H9 (cell line): ENCODE measurements around the gene SUPT6H. TPM values are rescaled to one million over a fixed set of nuclear protein-coding genes. Genes with fewer than 3 reads are reported as not detected.
A peak's percentile ranks its signal among the peaks of the same experiment; 100 is the strongest.

Experiments used
- DNase-seq: peaks from one replicate; pipeline ENCODE4 v3.0.0-alpha.2; 2017
- H2AFZ ChIP-seq: one replicate; pipeline ENCODE4 v1.6.1; 2013; ENCODE audit warnings: mild to moderate bottlenecking, low read length, control low read depth, moderate library complexity
- H2AK5ac ChIP-seq: 2 replicates; pipeline ENCODE4 v1.6.1; 2013; ENCODE audit warnings: low read length, control low read depth, mixed read lengths; ENCODE audit not compliant: insufficient read length
- H2BK120ac ChIP-seq: one replicate; pipeline ENCODE4 v1.6.1; 2013; ENCODE audit warnings: low read depth, mild to moderate bottlenecking, low read length, control low read depth, inconsistent platforms; ENCODE audit not compliant: poor library complexity, severe bottlenecking
- H2BK12ac ChIP-seq: 2 replicates; pipeline ENCODE4 v1.6.1; 2013; ENCODE audit warnings: low read length, control low read depth, mixed read lengths, low read depth; ENCODE audit not compliant: insufficient read length
- H2BK15ac ChIP-seq: 2 replicates; pipeline ENCODE4 v1.6.1; 2013; ENCODE audit warnings: low read depth, low read length, control low read depth
- H2BK20ac ChIP-seq: one replicate; pipeline ENCODE4 v1.6.1; 2013; ENCODE audit warnings: low read depth, mild to moderate bottlenecking, low read length, control low read depth, inconsistent platforms; ENCODE audit not compliant: poor library complexity, severe bottlenecking
- H2BK5ac ChIP-seq: 2 replicates; pipeline ENCODE4 v1.6.1; 2013; ENCODE audit warnings: low read length, control low read depth, mixed read lengths; ENCODE audit not compliant: insufficient read length
- H3K14ac ChIP-seq: 2 replicates; pipeline ENCODE4 v1.6.1; 2013; ENCODE audit warnings: low read length, control low read depth; ENCODE audit not compliant: insufficient read depth
- H3K18ac ChIP-seq: 2 replicates; pipeline ENCODE4 v1.6.1; 2013; ENCODE audit warnings: low read depth, mild to moderate bottlenecking, mixed read lengths, low read length, control low read depth; ENCODE audit not compliant: insufficient read length
- H3K23ac ChIP-seq: 2 replicates; pipeline ENCODE4 v1.6.1; 2013; ENCODE audit warnings: low read length, control low read depth, mixed read lengths, low read depth; ENCODE audit not compliant: insufficient read length
- H3K23me2 ChIP-seq: 2 replicates; pipeline ENCODE4 v1.6.1; 2013; ENCODE audit warnings: low read depth, mild to moderate bottlenecking, mixed read lengths, low read length, control low read depth; ENCODE audit not compliant: insufficient read length, poor library complexity, severe bottlenecking
- H3K27ac ChIP-seq: 2 replicates; pipeline ENCODE4 v1.5.1; 2013; ENCODE audit warnings: low read length, control low read depth, mixed read lengths, low read depth; ENCODE audit not compliant: insufficient read length
- H3K27me3 ChIP-seq: 2 replicates; pipeline ENCODE4 v1.6.1; 2013; ENCODE audit warnings: low read length, control low read depth, inconsistent platforms; ENCODE audit not compliant: insufficient read depth
- H3K4ac ChIP-seq: 2 replicates; pipeline ENCODE4 v1.6.1; 2013; ENCODE audit warnings: low read depth, mild to moderate bottlenecking, control low read depth, inconsistent platforms, low read length, moderate library complexity
- H3K4me1 ChIP-seq: 2 replicates; pipeline ENCODE4 v1.6.1; 2013; ENCODE audit warnings: low read length, control low read depth, inconsistent platforms; ENCODE audit not compliant: insufficient read depth
- H3K4me2 ChIP-seq: 2 replicates; pipeline ENCODE4 v1.6.1; 2013; ENCODE audit warnings: low read length, control low read depth, mixed read lengths; ENCODE audit not compliant: insufficient read length, insufficient read depth
- H3K56ac ChIP-seq: 2 replicates; pipeline ENCODE4 v1.6.1; 2013; ENCODE audit warnings: low read depth, mild to moderate bottlenecking, mixed read lengths, low read length, control low read depth; ENCODE audit not compliant: insufficient read length
- H3K79me1 ChIP-seq: 2 replicates; pipeline ENCODE4 v1.6.1; 2013; ENCODE audit warnings: low read depth, mild to moderate bottlenecking, moderate library complexity, low read length, control low read depth, inconsistent platforms; ENCODE audit not compliant: insufficient read depth, poor library complexity, severe bottlenecking
- H3K79me2 ChIP-seq: 2 replicates; pipeline ENCODE4 v1.6.1; 2013; ENCODE audit warnings: low read length, control low read depth, inconsistent platforms; ENCODE audit not compliant: insufficient read depth
- H3K9ac ChIP-seq: 2 replicates; pipeline ENCODE4 v1.6.1; 2013; ENCODE audit warnings: low read length, control low read depth, mixed read lengths; ENCODE audit not compliant: insufficient read length; ENCODE audit errors: extremely low read depth
- H3K9me3 ChIP-seq: one replicate; pipeline ENCODE4 v1.6.1; 2013; ENCODE audit warnings: low read depth, low read length, inconsistent platforms; ENCODE audit not compliant: control insufficient read depth
- H3T11ph ChIP-seq: one replicate; pipeline ENCODE4 v1.6.1; 2013; ENCODE audit warnings: mild to moderate bottlenecking, low read length, control low read depth, inconsistent platforms
- H4K20me1 ChIP-seq: one replicate; pipeline ENCODE4 v1.6.1; 2013; ENCODE audit not compliant: control insufficient read depth, insufficient read length, insufficient read depth
- H4K5ac ChIP-seq: 2 replicates; pipeline ENCODE4 v1.6.1; 2013; ENCODE audit warnings: low read depth, mild to moderate bottlenecking, mixed read lengths, low read length, control low read depth; ENCODE audit not compliant: insufficient read length
- H4K8ac ChIP-seq: replicated peaks from 2 replicates; pipeline ENCODE4 v1.6.1; 2013; ENCODE audit warnings: low read length, control low read depth, mixed read lengths, low read depth; ENCODE audit not compliant: insufficient read length
- H4K91ac ChIP-seq: 2 replicates; pipeline ENCODE4 v1.6.1; 2013; ENCODE audit warnings: low read depth, mild to moderate bottlenecking, moderate library complexity, mixed read lengths, low read length, control low read depth; ENCODE audit not compliant: insufficient read length
- H3K27ac Mint-ChIP-seq, 3 experiments: 2 replicates in 2 of 3; 3 replicates in 1 of 3; pipeline ENCODE4 v1.8.0; 2020 to 2021; ENCODE audit warnings: mixed read lengths in 3 of 3, mild to moderate bottlenecking in 1 of 3, moderate library complexity in 1 of 3
- H3K27me3 Mint-ChIP-seq: 2 replicates; pipeline ENCODE4 v1.8.0; 2021; ENCODE audit warnings: low read depth, mild to moderate bottlenecking, moderate library complexity, mixed read lengths
- H3K36me3 Mint-ChIP-seq, 3 experiments: 2 replicates in 2 of 3; 3 replicates in 1 of 3; pipeline ENCODE4 v1.8.0; 2020 to 2021; ENCODE audit warnings: low read depth in 3 of 3, mixed read lengths in 3 of 3; ENCODE audit not compliant: insufficient read depth in 1 of 3
- H3K4me1 Mint-ChIP-seq, 2 experiments: 2 replicates each; pipeline ENCODE4 v1.8.0; 2020; ENCODE audit warnings: mixed read lengths in 2 of 2
- H3K4me3 Mint-ChIP-seq, 2 experiments: 2 replicates in 1 of 2; 3 replicates in 1 of 2; pipeline ENCODE4 v1.8.0; 2020 to 2021; ENCODE audit warnings: mild to moderate bottlenecking in 2 of 2, mixed read lengths in 2 of 2, moderate library complexity in 1 of 2
- H3K9me3 Mint-ChIP-seq, 2 experiments: 2 replicates in 1 of 2; 3 replicates in 1 of 2; pipeline ENCODE4 v1.8.0; 2020; ENCODE audit warnings: mild to moderate bottlenecking in 2 of 2, mixed read lengths in 2 of 2, moderate library complexity in 1 of 2
- WGBS: extraction: QIAGEN DNeasy Blood & Tissue Kit; methylation state at CpG from one replicate; pipeline ENCODE4 v1.1.7; 2013; ENCODE audit warnings: missing lambda C conversion rate, low lambda C conversion rate, mixed read lengths; ENCODE audit not compliant: insufficient read length; ENCODE audit errors: extremely low coverage; 5-methylcytosine and 5-hydroxymethylcytosine counted together
- total RNA-seq: library from RNA; stranded (reverse); gene quantifications from 2 replicates; pipeline ENCODE4 v1.2.1, GENCODE V29; 2021
- TF ChIP-seq, protein P1 (sequence below): fragments of 200-600 bp; sonication (generic); conservative IDR thresholded peaks from 3 replicates; pipeline ENCODE4 v1.8.0; 2021; ENCODE audit warnings: antibody characterized with exemption, mild to moderate bottlenecking

SUPT6H gene
- total RNA-seq, 1 experiment from 2014 or later: 85.8 TPM

DNA sequence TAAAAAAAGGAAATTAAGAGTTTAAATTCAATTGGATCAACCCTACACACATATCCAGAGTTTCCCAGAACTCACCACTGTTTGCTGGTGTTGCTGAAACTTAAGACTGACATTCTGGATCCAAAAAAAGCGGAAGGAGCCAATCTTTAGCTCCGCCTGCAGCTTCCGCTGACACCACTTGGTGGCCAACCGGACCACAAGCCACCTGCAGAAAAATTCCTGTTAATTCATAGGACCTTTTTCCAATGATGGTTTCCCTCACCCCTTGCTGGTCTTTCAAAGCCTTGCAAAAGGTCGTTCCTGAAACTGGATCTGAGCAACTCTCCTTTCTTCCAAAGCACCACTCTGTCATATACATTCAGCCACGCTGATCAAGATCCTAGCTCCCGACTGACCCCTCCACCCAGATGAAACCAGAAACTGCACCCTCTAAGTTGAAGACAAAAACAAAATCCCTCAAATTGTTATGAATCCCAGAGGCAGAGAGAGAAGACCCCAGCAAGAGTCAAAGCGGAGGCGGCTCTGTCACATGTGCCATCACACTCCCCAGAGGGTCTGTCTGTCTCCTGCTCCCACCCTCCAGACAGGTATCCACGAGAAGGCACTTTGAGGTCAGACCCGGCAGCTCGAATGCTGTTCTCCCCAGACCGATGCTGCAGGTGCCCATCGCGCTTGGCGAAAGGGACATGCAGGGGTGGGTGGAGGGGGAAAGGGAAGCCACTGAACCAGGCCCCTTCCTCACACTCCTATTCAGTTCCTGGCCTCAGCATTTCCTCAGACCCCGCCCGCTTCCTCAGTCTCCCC is 17.8 kb upstream of the SUPT6H start:
- no peaks in the 10 kb centered on the region for H3K4me1 ChIP-seq
- TF ChIP-seq, protein P1, sequence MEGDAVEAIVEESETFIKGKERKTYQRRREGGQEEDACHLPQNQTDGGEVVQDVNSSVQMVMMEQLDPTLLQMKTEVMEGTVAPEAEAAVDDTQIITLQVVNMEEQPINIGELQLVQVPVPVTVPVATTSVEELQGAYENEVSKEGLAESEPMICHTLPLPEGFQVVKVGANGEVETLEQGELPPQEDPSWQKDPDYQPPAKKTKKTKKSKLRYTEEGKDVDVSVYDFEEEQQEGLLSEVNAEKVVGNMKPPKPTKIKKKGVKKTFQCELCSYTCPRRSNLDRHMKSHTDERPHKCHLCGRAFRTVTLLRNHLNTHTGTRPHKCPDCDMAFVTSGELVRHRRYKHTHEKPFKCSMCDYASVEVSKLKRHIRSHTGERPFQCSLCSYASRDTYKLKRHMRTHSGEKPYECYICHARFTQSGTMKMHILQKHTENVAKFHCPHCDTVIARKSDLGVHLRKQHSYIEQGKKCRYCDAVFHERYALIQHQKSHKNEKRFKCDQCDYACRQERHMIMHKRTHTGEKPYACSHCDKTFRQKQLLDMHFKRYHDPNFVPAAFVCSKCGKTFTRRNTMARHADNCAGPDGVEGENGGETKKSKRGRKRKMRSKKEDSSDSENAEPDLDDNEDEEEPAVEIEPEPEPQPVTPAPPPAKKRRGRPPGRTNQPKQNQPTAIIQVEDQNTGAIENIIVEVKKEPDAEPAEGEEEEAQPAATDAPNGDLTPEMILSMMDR: peak; percentile 65
- no peak overlapping the region for H2BK15ac ChIP-seq
- Mint-ChIP-seq H3K27me3 (no peaks in the 10 kb centered on the region), H3K4me1 (peaks cover 14 to 23% of the 10 kb centered on the region in 2 experiments), H3K36me3 (peaks cover 25 to 62% (median 50%) of the 10 kb centered on the region in 3 experiments), H3K27ac (peak overlapping the region; percentile 62 to 84 (median 73)), H3K4me3 (peak overlapping the region; percentile 87 to 94), H3K9me3 (no peaks in the 10 kb centered on the region)
- no peak overlapping the region for H3K56ac ChIP-seq
- no peak overlapping the region for H2BK5ac ChIP-seq
- DNase-seq: peak; percentile 68
- no peak overlapping the region for H3K4ac ChIP-seq
- no CpG with 5 or more reads among the region's 18 CpGs for WGBS
- no peaks in the 10 kb centered on the region; the same call in 1 of the 2 replicates for H3K79me2 ChIP-seq
- H3K27me3 ChIP-seq: no peaks in the 10 kb centered on the region
- peaks cover 6% of the 10 kb centered on the region for H3K23me2 ChIP-seq
- H3K4me2 ChIP-seq: peak overlapping the region; percentile 99
- H2AFZ ChIP-seq: no peak overlapping the region
- no peak overlapping the region for H2BK20ac ChIP-seq
- no peak overlapping the region for H3K18ac ChIP-seq
- no peak overlapping the region for H3K27ac ChIP-seq
- H3K23ac ChIP-seq: no peak overlapping the region
- H2AK5ac ChIP-seq: no peak overlapping the region
- H2BK12ac ChIP-seq: no peak overlapping the region
- H4K91ac ChIP-seq: no peak overlapping the region
- no peak overlapping the region for H4K5ac ChIP-seq
- H2BK120ac ChIP-seq: no peak overlapping the region
- peak overlapping the region; percentile 90 for H3K9ac ChIP-seq
- no peak overlapping the region; the same call in 1 of the 2 replicates for H3K14ac ChIP-seq
- H4K20me1 ChIP-seq: no peaks in the 10 kb centered on the region
- H4K8ac ChIP-seq: no peak overlapping the region
- no peaks in the 10 kb centered on the region for H3K79me1 ChIP-seq
- H3T11ph ChIP-seq: no peak overlapping the region
- no peaks in the 10 kb centered on the region for H3K9me3 ChIP-seq
